ENCODE results near the gene HSFX3. TPM values are rescaled to one million over a fixed set of nuclear protein-coding genes. Genes with fewer than 3 reads are reported as not detected.
"Not testable (repeated sequence)": the region's sequence is repeated elsewhere in the genome, so short reads cannot be mapped to it uniquely, and the experiment has no call there.

The HSFX3 gene
- total RNA-seq, 1 donor from 2014 or later, result not detected

DNA sequence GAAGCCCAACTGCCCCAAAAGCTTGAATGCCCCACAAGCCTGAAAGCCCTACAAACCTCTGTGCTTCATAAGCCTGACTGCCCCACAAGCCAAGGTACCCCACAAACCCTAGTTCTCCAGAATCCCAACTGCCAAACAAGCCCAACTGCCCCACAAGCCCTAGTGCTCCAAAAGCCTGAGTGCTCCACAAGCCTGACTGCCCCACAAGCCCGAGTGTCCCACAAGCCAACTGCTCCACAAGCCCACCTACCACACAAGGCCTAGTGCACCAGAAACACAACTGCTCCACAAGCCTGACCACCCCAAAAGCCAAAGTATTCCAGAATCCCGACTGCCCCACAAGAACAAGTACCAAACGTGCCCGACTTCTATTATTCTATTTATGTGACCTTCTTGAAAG lies 13.6 kb upstream of the HSFX3 start:
- Histone ChIP-seq H2AFZ (replicated peaks) (no peak overlapping the region), H3F3A (ENCODE audit: low read depth) (no peaks in the 10 kb centered on the region), H3K4me1 (no peaks in the 10 kb centered on the region), H3K27me3 (no peaks in the 10 kb centered on the region), H3K9ac (no peak overlapping the region), H3K9me3 (ENCODE audit: low read depth) (no peaks in the 10 kb centered on the region), H4K20me1 (ENCODE audit: low read depth) (no peaks in the 10 kb centered on the region), H3K4me2 (no peak overlapping the region), H3K4me3 (no peak overlapping the region), H3K36me3 (no peaks in the 10 kb centered on the region), H3K79me2 (ENCODE audit: low read depth) (no peaks in the 10 kb centered on the region), H3K27ac (no peak overlapping the region)
- H3K27ac Mint-ChIP-seq, result no peak overlapping the region
- TF ChIP-seq EZH2 (IDR thresholded peaks at IDR 0.05), result no peak
- TF ChIP-seq, protein P1, sequence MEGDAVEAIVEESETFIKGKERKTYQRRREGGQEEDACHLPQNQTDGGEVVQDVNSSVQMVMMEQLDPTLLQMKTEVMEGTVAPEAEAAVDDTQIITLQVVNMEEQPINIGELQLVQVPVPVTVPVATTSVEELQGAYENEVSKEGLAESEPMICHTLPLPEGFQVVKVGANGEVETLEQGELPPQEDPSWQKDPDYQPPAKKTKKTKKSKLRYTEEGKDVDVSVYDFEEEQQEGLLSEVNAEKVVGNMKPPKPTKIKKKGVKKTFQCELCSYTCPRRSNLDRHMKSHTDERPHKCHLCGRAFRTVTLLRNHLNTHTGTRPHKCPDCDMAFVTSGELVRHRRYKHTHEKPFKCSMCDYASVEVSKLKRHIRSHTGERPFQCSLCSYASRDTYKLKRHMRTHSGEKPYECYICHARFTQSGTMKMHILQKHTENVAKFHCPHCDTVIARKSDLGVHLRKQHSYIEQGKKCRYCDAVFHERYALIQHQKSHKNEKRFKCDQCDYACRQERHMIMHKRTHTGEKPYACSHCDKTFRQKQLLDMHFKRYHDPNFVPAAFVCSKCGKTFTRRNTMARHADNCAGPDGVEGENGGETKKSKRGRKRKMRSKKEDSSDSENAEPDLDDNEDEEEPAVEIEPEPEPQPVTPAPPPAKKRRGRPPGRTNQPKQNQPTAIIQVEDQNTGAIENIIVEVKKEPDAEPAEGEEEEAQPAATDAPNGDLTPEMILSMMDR (IDR thresholded peaks at IDR 0.05), result no peak
- TF ChIP-seq EZH2phosphoT487 (IDR thresholded peaks at IDR 0.05), result no peak
- peaks cover 5% of the 10 kb centered on the region for H3K4me1 Mint-ChIP-seq
- no peak overlapping the region for H3K4me3 Mint-ChIP-seq
- no peak for DNase-seq (ENCODE audit: low spot score)
- H3K36me3 Mint-ChIP-seq, result no peaks in the 10 kb centered on the region
- H3K27me3 Mint-ChIP-seq (ENCODE audit: insufficient read depth, low read depth), result no peaks in the 10 kb centered on the region
- H3K9me3 Mint-ChIP-seq, result peaks cover 15% of the 10 kb centered on the region

DNA sequence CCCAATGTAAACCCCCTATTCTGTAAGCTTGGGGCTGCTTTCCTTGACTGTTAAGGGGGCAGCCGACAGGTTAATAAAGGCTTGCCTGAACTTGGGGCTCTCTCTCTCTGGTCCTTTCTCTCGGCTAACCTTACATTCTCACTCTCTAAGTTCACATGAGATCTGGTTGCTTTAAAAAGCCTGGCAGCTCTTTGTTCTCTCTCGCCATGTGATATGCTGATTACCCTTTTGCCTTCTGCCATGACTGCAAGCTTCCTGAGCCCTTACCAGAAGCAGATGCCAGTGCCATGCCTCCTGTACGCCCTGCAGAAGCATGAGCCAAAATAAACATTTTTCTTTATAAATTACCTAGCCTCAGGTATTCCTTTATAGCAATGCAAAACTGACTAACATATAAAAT lies 5.5 kb upstream of the HSFX3 start:
- H3K27me3 ChIP-seq; H3K4me3 ChIP-seq; H3K9ac ChIP-seq; H3K4me3 Mint-ChIP-seq; H2AFZ ChIP-seq (replicated peaks); H3K36me3 Mint-ChIP-seq; H3F3A ChIP-seq (ENCODE audit: low read depth); H3K4me2 ChIP-seq; DNase-seq (ENCODE audit: low spot score); H3K27ac Mint-ChIP-seq; H3K4me1 Mint-ChIP-seq; H4K20me1 ChIP-seq (ENCODE audit: low read depth); H3K27me3 Mint-ChIP-seq (ENCODE audit: insufficient read depth, low read depth); H3K9me3 Mint-ChIP-seq; H3K79me2 ChIP-seq (ENCODE audit: low read depth); H3K4me1 ChIP-seq; H3K27ac ChIP-seq; H3K9me3 ChIP-seq (ENCODE audit: low read depth); H3K36me3 ChIP-seq: not testable (repeated sequence)

DNA sequence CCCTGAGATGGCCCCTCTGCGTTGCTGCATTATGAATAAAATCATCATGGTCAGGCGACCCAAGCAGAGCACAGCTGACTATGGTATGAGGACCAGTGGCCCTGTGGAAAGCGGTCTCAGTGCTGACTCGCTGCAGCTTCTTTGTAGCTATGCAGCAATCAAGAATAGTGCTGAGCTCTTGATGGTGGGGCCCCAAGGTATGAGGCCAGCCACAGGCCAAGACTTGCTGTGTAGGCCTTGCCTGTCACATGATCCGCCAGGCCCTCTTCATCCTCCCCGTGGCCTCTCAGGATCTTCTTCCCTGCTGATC lies 2.2 kb upstream of the HSFX3 start:
- not testable (repeated sequence) for H3K4me1 ChIP-seq; H3K4me1 Mint-ChIP-seq; H3K4me3 Mint-ChIP-seq; H3K9me3 Mint-ChIP-seq; H3K27me3 ChIP-seq; H3K27ac ChIP-seq; H3K9me3 ChIP-seq (ENCODE audit: low read depth); DNase-seq (ENCODE audit: low spot score); H3K27ac Mint-ChIP-seq; H3F3A ChIP-seq (ENCODE audit: low read depth); H3K36me3 Mint-ChIP-seq; H3K36me3 ChIP-seq; H2AFZ ChIP-seq (replicated peaks); H4K20me1 ChIP-seq (ENCODE audit: low read depth); H3K4me2 ChIP-seq; H3K79me2 ChIP-seq (ENCODE audit: low read depth); H3K27me3 Mint-ChIP-seq (ENCODE audit: insufficient read depth, low read depth); H3K4me3 ChIP-seq; H3K9ac ChIP-seq

DNA sequence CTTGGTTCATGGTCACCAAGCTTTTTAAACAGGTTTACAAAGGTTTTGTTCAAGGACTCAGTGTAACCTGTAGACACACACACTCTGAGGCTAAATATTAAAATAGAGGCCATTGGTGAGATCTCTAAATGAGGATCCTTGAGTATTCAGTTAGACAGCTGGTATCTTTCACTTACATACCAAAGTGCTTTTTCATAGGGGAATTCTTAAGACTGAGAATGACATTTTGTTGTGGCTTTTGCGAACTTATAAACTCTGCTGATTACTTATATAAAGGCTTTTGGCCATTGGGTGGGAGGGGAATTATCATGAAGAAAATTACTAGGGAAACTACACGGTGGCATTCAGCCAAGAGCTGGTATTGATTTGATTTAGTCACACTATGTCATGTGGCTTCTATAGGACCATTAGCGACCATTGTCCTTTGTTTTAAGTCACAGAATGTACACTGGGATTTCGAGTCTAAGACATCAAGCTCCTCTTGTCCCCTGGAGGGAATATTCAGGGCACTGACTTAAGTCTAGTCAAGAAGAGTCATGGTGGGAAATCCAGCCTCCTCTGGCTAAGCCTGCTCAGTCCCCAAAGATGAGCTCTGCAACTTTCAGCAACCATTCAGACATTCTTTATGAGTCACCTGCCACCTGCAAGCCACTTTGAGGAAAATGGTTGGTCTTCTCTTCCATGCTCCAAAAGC lies 1.7 kb upstream of the HSFX3 start:
- not testable (repeated sequence) for H3K27me3 Mint-ChIP-seq (ENCODE audit: insufficient read depth, low read depth); H3K4me1 Mint-ChIP-seq; H3K79me2 ChIP-seq (ENCODE audit: low read depth); H2AFZ ChIP-seq (replicated peaks); H3K4me3 ChIP-seq; H3K9me3 Mint-ChIP-seq; H3K27me3 ChIP-seq; H4K20me1 ChIP-seq (ENCODE audit: low read depth); H3K36me3 ChIP-seq; H3K9me3 ChIP-seq (ENCODE audit: low read depth); H3K4me3 Mint-ChIP-seq; DNase-seq (ENCODE audit: low spot score); H3F3A ChIP-seq (ENCODE audit: low read depth); H3K4me1 ChIP-seq; H3K27ac Mint-ChIP-seq; H3K4me2 ChIP-seq; H3K27ac ChIP-seq; H3K36me3 Mint-ChIP-seq; H3K9ac ChIP-seq

DNA sequence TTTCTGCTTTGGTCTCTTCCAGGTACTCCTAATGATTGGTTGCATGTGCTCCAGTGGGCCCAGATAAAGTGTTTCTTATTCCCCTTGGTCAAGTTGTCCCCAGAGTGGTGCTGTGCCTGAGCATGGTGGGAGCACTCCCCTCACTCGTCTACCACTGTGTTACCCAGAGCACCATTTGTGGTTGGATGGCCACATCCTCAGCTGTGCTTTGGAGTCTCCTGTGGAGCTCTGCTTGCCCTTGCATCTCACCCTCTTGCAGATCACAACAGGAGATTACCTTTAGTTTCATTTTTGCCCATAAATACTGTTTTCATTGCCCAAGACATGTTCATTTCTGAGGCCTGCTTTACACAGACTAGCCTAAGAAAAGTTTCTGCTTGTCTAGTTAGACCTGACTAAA lies 730 bp upstream of the HSFX3 start:
- H3K9me3 Mint-ChIP-seq; H3K27ac ChIP-seq; H3K4me2 ChIP-seq; DNase-seq (ENCODE audit: low spot score); H4K20me1 ChIP-seq (ENCODE audit: low read depth); H3K36me3 Mint-ChIP-seq; H3K79me2 ChIP-seq (ENCODE audit: low read depth); H3K36me3 ChIP-seq; H2AFZ ChIP-seq (replicated peaks); H3K9ac ChIP-seq; H3K27me3 ChIP-seq; H3K4me1 Mint-ChIP-seq; H3K4me3 ChIP-seq; H3K27me3 Mint-ChIP-seq (ENCODE audit: insufficient read depth, low read depth); H3K4me3 Mint-ChIP-seq; H3K9me3 ChIP-seq (ENCODE audit: low read depth); H3K4me1 ChIP-seq; H3K27ac Mint-ChIP-seq; H3F3A ChIP-seq (ENCODE audit: low read depth): not testable (repeated sequence)

DNA sequence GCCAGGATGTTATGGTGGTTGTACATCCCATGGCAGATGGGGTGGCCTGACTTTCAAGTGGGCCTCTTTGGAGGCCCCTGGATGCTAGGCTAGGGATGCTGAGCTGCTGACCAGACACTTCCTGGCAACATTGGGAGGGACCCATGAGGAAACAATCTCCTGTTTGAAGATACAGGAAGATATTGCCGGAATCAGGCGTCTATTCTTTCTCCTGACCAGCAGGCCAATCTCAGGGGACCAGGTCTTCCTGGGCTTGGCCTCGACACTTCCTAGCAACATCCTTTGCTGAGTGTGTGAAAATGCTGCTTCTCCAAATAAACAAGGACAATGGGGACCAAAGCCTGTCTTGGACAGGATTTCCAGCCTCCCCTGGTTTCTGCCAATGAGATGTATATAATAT lies 1.9 kb downstream of the HSFX3 start:
- not testable (repeated sequence) for H3K4me3 ChIP-seq; DNase-seq (ENCODE audit: low spot score); H3F3A ChIP-seq (ENCODE audit: low read depth); H3K9me3 Mint-ChIP-seq; H3K27ac ChIP-seq; H3K27ac Mint-ChIP-seq; H3K4me3 Mint-ChIP-seq; H3K4me1 ChIP-seq; H3K9ac ChIP-seq; H3K27me3 ChIP-seq; H2AFZ ChIP-seq (replicated peaks); H3K36me3 ChIP-seq; H3K27me3 Mint-ChIP-seq (ENCODE audit: insufficient read depth, low read depth); H3K4me2 ChIP-seq; H4K20me1 ChIP-seq (ENCODE audit: low read depth); H3K36me3 Mint-ChIP-seq; H3K9me3 ChIP-seq (ENCODE audit: low read depth); H3K79me2 ChIP-seq (ENCODE audit: low read depth); H3K4me1 Mint-ChIP-seq

DNA sequence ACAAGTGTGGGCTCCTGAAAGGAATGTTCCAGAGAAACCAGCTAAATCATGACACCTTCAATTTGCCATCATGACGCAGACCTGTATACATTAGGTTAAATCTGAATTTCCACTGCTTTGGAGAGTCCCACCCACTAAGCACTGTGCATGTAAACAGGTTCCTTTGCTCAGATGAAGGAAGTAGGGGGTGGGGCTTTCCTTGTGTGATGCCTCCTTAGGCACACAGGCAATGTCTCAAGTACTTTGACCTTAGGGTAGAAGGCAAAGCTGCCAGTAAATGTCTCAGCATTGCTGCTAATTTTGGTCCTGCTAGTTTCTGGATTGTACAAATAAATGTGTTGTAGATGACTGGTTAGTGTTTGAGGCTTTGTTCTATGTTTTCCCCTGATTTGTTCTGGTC lies 2.8 kb downstream of the HSFX3 start:
- not testable (repeated sequence) for H3K9ac ChIP-seq; H3K4me2 ChIP-seq; H3K36me3 Mint-ChIP-seq; DNase-seq (ENCODE audit: low spot score); H3K27me3 Mint-ChIP-seq (ENCODE audit: insufficient read depth, low read depth); H3K9me3 ChIP-seq (ENCODE audit: low read depth); H4K20me1 ChIP-seq (ENCODE audit: low read depth); H3K4me3 Mint-ChIP-seq; H2AFZ ChIP-seq (replicated peaks); H3K79me2 ChIP-seq (ENCODE audit: low read depth); H3F3A ChIP-seq (ENCODE audit: low read depth); H3K9me3 Mint-ChIP-seq; H3K4me3 ChIP-seq; H3K27ac ChIP-seq; H3K27ac Mint-ChIP-seq; H3K27me3 ChIP-seq; H3K4me1 Mint-ChIP-seq; H3K36me3 ChIP-seq; H3K4me1 ChIP-seq
